Ovary (tissue), 10 donors: ENCODE data around the gene JARID2. TPM values are rescaled to one million over a fixed set of nuclear protein-coding genes. Genes with fewer than 3 reads are reported as not detected.

Experiments used
- DNase-seq, 5 donors: peaks; one replicate each; pipeline ENCODE4 v3.0.0-alpha.2; 2019 to 2020
- H3K27ac ChIP-seq, 2 donors: fragments of 200-600 bp; one replicate each; pipeline versions ENCODE4 v1.5.1 to v1.8.0; 2019 to 2022
- H3K27me3 ChIP-seq: fragments of 200-600 bp; one replicate; pipeline ENCODE4 v1.8.0; 2022
- H3K36me3 ChIP-seq: fragments of 200-600 bp; sonication (generic); one replicate; pipeline ENCODE4 v1.5.1; 2019
- H3K4me1 ChIP-seq: one replicate; pipeline ENCODE4 v1.8.1; 2013; ENCODE audit warnings: mild to moderate bottlenecking, moderate library complexity; ENCODE audit not compliant: insufficient read depth
- H3K4me3 ChIP-seq: fragments of 200-600 bp; sonication (generic); one replicate; pipeline ENCODE4 v1.5.1; 2017
- H3K9me3 ChIP-seq, 2 donors: fragments of 200-600 bp in 1 of 2; sonication (generic) in 1 of 2; one replicate each; pipeline versions ENCODE4 v1.5.1 to v1.8.1; 2013 to 2019; ENCODE audit warnings: mild to moderate bottlenecking in 1 of 2, moderate library complexity in 1 of 2
- CTCF ChIP-seq, 3 donors: fragments of 450-650 bp in 2 of 3; fragments of 200-600 bp in 1 of 3; IDR thresholded peaks; one replicate each; pipeline versions ENCODE4 v1.5.1 to v1.8.0; 2016 to 2022; ENCODE audit warnings: antibody characterized with exemption in 3 of 3, mild to moderate bottlenecking in 1 of 3
- EP300 ChIP-seq: sonication (generic); formaldehyde crosslinking; IDR thresholded peaks from one replicate; pipeline ENCODE4 v1.6.1; 2017; ENCODE audit warnings: antibody characterized with exemption
- POLR2A ChIP-seq: fragments of 450-650 bp; IDR thresholded peaks from one replicate; pipeline ENCODE4 v1.6.1; 2017; ENCODE audit warnings: antibody characterized with exemption, mild to moderate bottlenecking, moderate library complexity
- WGBS, 3 donors: extraction: QIAGEN DNeasy Blood & Tissue Kit in 1 of 3; methylation state at CpG; one replicate each; pipeline versions ENCODE4 v1.1.5 to v1.1.7; 2013 to 2017; 5-methylcytosine and 5-hydroxymethylcytosine counted together
- intact Hi-C, 4 donors: fragments of 100-400 bp; cut with DNase I; formaldehyde crosslinking; loops; one replicate each; pipeline versions ENCODE4 v1.11.0 to v1.15.1; 2022 to 2023
- long read RNA-seq, 3 donors: library from polyadenylated mRNA in 2 of 3; unstranded in 2 of 3; transcript quantifications; one replicate each; pipeline ENCODE4 v2.0.0 and lab custom pipeline, GENCODE V29; 2021 to 2026
- polyA plus RNA-seq, 2 donors: library from polyadenylated mRNA; stranded (reverse); fragments of 200-250 nt in 1 of 2; fragments of 350-450 nt in 1 of 2; fragmentation: Illumina TruSeq in 1 of 2; extraction: RNeasy Lipid Tissue Mini Kit (QIAGEN cat#74804) in 1 of 2; gene quantifications; one replicate each; pipeline ENCODE4 v1.2.3, GENCODE V29; 2013 to 2014
- total RNA-seq, 7 donors: library from RNA; depleted of rRNA in 2 of 7; stranded (reverse); fragments of >200 nt in 2 of 7; fragmentation: NEBNext Ultra II Directional in 3 of 7; extraction: Animal tissue kit (Norgen Biotek cat#: 25700) in 3 of 7; gene quantifications; one replicate each; pipeline versions ENCODE4 v1.1.0 to v1.2.4, GENCODE V29; 2016 to 2023
- donor health status: DM: no; HTN: no; CAD: no; lungs with moderate emphysema.
- donor health status: DM: no; HTN: no; CAD: no.
- donor health status: Bipolar disorder and iron deficiency.
- donor health status: DM: yes; HTN: yes; CAD: no.
- donor health status: DM: no; HTN: no; CAD: no.
- donor health status: DM: yes; HTN: yes; CAD: no.

The JARID2 gene
- total RNA-seq: 10 to 100 TPM in 2 of 7 donors, 1 to 10 TPM in 5; 6.1 to 17.4 (median 8.7) TPM
- 1 to 10 TPM; 4.5 to 6.9 TPM for polyA plus RNA-seq
- long read RNA-seq, donor 1, partial matches to known transcripts: 7 of 10 reads
- long read RNA-seq, donor 1, other reads (novel, unspliced or antisense): 3 of 10 reads
- long read RNA-seq, donor 2, full-length matches to known transcripts: 2 of 52 reads
- long read RNA-seq, donor 2, partial matches to known transcripts: 50 of 52 reads
- long read RNA-seq, donor 2, other reads (novel, unspliced or antisense): 0 of 52 reads
- long read RNA-seq, donor 3, full-length matches to known transcripts: 1 of 12 reads
- long read RNA-seq, donor 3, partial matches to known transcripts: 2 of 12 reads
- long read RNA-seq, donor 3, other reads (novel, unspliced or antisense): 9 of 12 reads

- Histone ChIP-seq H3K27ac (peak within 1 kb of the TSS; percentile 91 to 92), H3K4me3 (peak within 1 kb of the TSS; percentile 91), H3K4me1 (peaks cover 1% of the 10 kb centered on the region), H3K27me3 (no peaks in the 10 kb centered on the region), H3K9me3 (no peaks in the 10 kb centered on the region), H3K36me3 (no peaks in the 10 kb centered on the region)
- no peak for TF ChIP-seq EP300
- TF ChIP-seq CTCF (IDR thresholded peaks at IDR 0.05): peak in 2 of 3 donors; percentile 5 to 20
- peak; percentile 55 for TF ChIP-seq POLR2A
- intact Hi-C loops: loop anchor here in 2 of 4 donors (5.0 to 10.0 kb wide), 3 partner anchors 249 to 1033 kb away; no protein-coding TSS in a partner anchor
- 0 to 1% (median 0%) methylated on average over 54 to 59 of the region's 59 CpGs for WGBS, 3 donors
- DNase-seq: peak; percentile 97 to 99 (median 97)
Observed at GRCh38 chr6:15245361-15246216, at the start of gene JARID2. JARID2 (plus strand) TSS chr6:15246069; CDS start chr6:15246540, 471 bp downstream.

DNA sequence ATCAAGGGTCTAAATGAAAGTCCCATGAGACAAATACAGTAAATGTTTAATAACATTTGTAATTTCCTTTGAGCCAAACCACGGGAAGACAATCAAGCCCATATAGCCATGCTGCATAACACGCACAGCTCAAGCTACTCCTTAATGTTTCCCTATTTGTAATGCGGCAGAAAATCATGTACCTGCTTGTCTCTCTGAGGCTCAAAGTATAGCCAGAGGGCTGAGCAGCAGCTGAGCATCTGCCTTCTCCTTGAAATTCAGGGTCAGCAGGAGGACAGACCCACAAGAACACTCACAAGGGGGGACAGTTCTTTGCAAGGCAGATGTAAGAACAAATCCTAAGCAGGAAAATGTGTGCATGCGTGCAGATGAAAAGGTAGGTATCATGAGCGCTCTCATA is 45.8 kb upstream of the JARID2 start:
- Histone ChIP-seq H3K27ac (no peak overlapping the region), H3K27me3 (no peaks in the 10 kb centered on the region), H3K9me3 (no peaks in the 10 kb centered on the region), H3K4me1 (no peaks in the 10 kb centered on the region), H3K4me3 (no peak overlapping the region), H3K36me3 (no peaks in the 10 kb centered on the region)
- no peak for DNase-seq
- intact Hi-C loops: no loop called here
- TF ChIP-seq POLR2A (no peak), CTCF (IDR thresholded peaks at IDR 0.05) (no peak), EP300 (no peak)
- 74 to 86% (median 76%) methylated on average over 5 of the region's 5 CpGs for WGBS, 3 donors

DNA sequence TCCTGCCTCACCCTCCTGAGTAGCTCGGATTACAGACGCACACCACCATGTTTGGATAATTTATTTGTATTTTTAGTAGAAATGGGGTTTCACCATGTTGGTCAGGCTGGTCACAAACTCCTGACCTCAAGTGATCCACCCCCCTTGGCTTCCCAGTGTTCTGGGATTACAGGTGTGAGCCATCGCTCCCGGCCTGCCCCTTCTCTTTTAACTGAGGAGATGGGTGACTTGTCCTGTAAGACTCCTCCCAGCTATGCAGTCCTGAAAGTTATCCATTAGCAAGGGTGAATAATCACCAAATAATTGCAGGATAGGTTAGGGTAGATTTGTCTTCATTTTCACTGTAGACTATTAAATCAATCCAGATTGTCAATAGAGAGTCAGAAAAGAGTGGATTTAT is 40.5 kb upstream of the JARID2 start:
- Histone ChIP-seq H3K4me3 (no peak overlapping the region), H3K9me3 (no peaks in the 10 kb centered on the region), H3K4me1 (no peaks in the 10 kb centered on the region), H3K27ac (no peak overlapping the region), H3K36me3 (no peaks in the 10 kb centered on the region), H3K27me3 (no peaks in the 10 kb centered on the region)
- WGBS, 3 donors: 91 to 96% (median 95%) methylated on average over 4 of the region's 4 CpGs
- TF ChIP-seq EP300 (no peak), CTCF (IDR thresholded peaks at IDR 0.05) (no peak), POLR2A (no peak)
- intact Hi-C loops: no loop called here
- DNase-seq: no peak

- TF ChIP-seq CTCF (IDR thresholded peaks at IDR 0.05) (no peak), EP300 (no peak), POLR2A (no peak)
- intact Hi-C loops: no loop called here
- Histone ChIP-seq H3K36me3 (no peaks in the 10 kb centered on the region), H3K9me3 (no peaks in the 10 kb centered on the region), H3K27ac (no peak overlapping the region), H3K4me1 (no peaks in the 10 kb centered on the region), H3K4me3 (no peak overlapping the region), H3K27me3 (no peaks in the 10 kb centered on the region)
- 79 to 89% (median 87%) methylated on average over 2 of the region's 2 CpGs for WGBS, 3 donors
- no peak for DNase-seq
Observed at GRCh38 chr6:15206887-15207286, 39.0 kb upstream of the JARID2 start.
